ENCODE data around the gene POU2F1. TPM values are rescaled to one million over a fixed set of nuclear protein-coding genes. Genes with fewer than 3 reads are reported as not detected.

Gene POU2F1
- total RNA-seq, 1 donor from 2014 or later = 4.7 TPM

DNA sequence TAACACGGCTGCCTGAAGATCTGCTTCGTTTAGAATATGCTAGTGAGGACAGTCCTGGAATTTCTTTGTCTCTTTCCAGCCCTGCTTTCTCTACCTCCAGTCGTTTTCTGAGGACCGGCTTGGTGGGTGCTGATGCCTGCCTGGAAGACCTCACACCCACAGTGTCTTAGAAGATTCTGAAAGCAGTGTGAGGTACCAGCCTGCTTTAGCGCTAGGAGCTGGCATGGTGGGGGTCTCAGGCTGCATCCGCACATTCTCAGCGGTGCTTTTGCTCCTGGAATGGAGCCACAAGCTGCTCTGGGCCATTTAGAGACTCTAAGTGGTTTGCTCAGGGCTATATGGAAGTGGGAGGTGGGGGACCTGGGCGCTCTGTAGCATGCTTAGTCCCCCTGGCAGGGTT lies 236.2 kb downstream of the POU2F1 start:
- DNase-seq (ENCODE audit: low spot score) = no peak
- no peak for ATAC-seq

GRCh38 chr1:167457936-167458584 lies 237.4 kb downstream of the POU2F1 start:
- ATAC-seq (no peak), DNase-seq (ENCODE audit: low spot score) (no peak)

DNA sequence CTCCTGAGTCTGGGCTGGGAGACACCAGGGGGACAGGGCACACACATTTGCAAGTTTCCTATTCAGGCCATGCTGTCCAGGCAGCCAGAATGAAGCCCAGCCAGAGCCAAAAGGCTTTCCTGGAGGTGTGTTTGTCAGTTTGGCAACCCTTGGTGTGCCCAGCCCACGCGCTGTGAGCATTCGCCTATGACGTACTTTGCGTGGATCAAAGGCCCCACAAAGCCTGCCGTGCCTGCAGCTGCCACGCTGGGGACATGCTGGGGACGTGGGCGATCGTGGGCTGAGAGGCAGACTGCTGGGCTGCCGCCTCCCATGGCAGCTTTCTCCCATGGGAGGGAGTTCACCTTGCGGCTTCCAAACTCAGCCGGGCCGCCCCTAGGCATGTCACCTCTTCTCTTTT lies 240.2 kb downstream of the POU2F1 start:
- DNase-seq (ENCODE audit: low spot score) (no peak), ATAC-seq (no peak)

DNA sequence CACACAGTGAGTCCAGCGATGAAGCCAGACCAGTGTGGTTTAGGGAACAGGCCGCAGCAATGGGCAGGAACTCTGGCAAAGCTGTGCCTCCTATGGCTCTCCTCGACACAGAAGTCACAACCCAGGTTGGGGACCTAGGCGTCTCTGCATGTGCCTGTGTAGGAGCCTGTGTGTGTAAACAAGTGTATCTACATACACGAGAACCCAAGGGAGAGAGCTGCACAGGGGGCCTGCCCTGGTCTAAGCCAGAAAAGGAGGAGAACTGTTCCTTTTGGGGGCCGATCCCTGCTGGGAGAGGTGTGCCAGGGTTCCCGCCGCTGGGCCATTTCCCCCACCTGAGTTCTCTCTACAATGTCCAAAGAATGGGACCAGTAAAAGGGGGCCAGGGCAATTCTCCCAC lies 241.7 kb downstream of the POU2F1 start:
- DNase-seq (ENCODE audit: low spot score) (no peak), ATAC-seq (no peak)

GRCh38 chr1:167463080-167463479 lies 242.4 kb downstream of the POU2F1 start:
- DNase-seq (ENCODE audit: low spot score) = no peak
- no peak for ATAC-seq

- ATAC-seq (no peak), DNase-seq (ENCODE audit: low spot score) (no peak)
These were observed 243.3 kb downstream of the POU2F1 start for GRCh38 chr1:167463875-167464575.

GRCh38 chr1:167465018-167465417 lies 244.3 kb downstream of the POU2F1 start:
- ATAC-seq = no peak
- no peak for DNase-seq (ENCODE audit: low spot score)

DNA sequence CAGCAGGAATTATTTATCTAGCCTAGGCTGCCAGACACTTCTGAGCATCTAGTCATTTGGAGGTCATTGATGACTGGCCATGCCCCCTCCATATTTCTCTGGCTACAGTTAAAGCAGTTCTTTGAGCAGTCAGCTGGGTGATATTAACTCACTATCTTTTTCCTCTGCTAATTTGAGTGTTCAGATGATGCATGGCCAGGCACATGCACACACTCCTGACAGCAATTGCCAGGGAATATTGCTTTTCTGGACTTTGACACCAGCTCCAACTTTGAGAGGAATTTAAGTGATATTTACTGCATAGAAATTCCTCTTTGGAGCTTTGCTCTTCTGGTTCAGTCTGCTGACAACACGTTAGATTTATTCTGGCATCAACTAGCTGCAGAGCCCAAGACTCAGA lies 245.1 kb downstream of the POU2F1 start:
- ATAC-seq (peak; percentile 72), DNase-seq (ENCODE audit: low spot score) (no peak)

- ATAC-seq (no peak), DNase-seq (ENCODE audit: low spot score) (no peak)
These were observed 246.5 kb downstream of the POU2F1 start for GRCh38 chr1:167467126-167467710.

- no peak for ATAC-seq
These were observed 247.1 kb downstream of the POU2F1 start for GRCh38 chr1:167467752-167468151.

GRCh38 chr1:167469280-167469965 lies 248.7 kb downstream of the POU2F1 start:
- ATAC-seq = no peak
- DNase-seq (ENCODE audit: low spot score) = no peak

More at GRCh38 chr1:167467752-167468151, 247.1 kb downstream of the POU2F1 start:
- DNase-seq (ENCODE audit: low spot score) = no peak

- no peak for DNase-seq (ENCODE audit: low spot score)
- no peak for ATAC-seq
These were observed 250.9 kb downstream of the POU2F1 start for GRCh38 chr1:167471568-167471967.

GRCh38 chr1:167472752-167473521 lies 252.3 kb downstream of the POU2F1 start:
- DNase-seq (ENCODE audit: low spot score) = no peak
- ATAC-seq = no peak

- ATAC-seq (no peak), DNase-seq (ENCODE audit: low spot score) (no peak)
These were observed 253.1 kb downstream of the POU2F1 start for GRCh38 chr1:167473761-167474160.

- DNase-seq (ENCODE audit: low spot score) (no peak), ATAC-seq (no peak)
These were observed 253.5 kb downstream of the POU2F1 start for GRCh38 chr1:167474191-167474641.

GRCh38 chr1:167476061-167476460 lies 255.4 kb downstream of the POU2F1 start:
- DNase-seq (ENCODE audit: low spot score) (no peak), ATAC-seq (no peak)

Other genes with a start within 250 kb of the POU2F1 start
- gene ILDR2, start 245.3 kb upstream of the POU2F1 start, total RNA-seq = 3.3 TPM
- gene MAEL, start 231.6 kb upstream of the POU2F1 start, total RNA-seq = 0.86 TPM
- gene GPA33, start 130.5 kb upstream of the POU2F1 start, total RNA-seq = 0.20 TPM
- not detected for gene STYXL2, start 126.8 kb upstream of the POU2F1 start, total RNA-seq